Measurements from ENCODE around the gene PRELID3B. TPM values are rescaled to one million over a fixed set of nuclear protein-coding genes. Genes with fewer than 3 reads are reported as not detected.
A peak's percentile ranks its signal among the peaks of the same experiment; 100 is the strongest.

Gene PRELID3B
- total and polyA plus RNA-seq, 2 of the 13 experiments (the other 11 are each of a cell fraction or from before 2014, with no cell fraction given): 23.3 to 42.6 TPM

GRCh38 chr20:58995461-58996225, 46.9 kb downstream of the PRELID3B start (continued):
- no peak for TF ChIP-seq NFIB (CRISPR knock-in tag; IDR thresholded peaks at IDR 0.05; ENCODE audit: borderline replicate concordance)
- no peak for TF ChIP-seq ZNF883 (CRISPR knock-in tag; IDR thresholded peaks at IDR 0.05; ENCODE audit: not compliant biosample characterization)
- 0 out of 2 replicates have a peak, but pooled peaks have one; percentile 33 for TF ChIP-seq WIZ (CRISPR knock-in tag; IDR thresholded peaks at IDR 0.05)
- no peak for TF ChIP-seq ONECUT2 (CRISPR knock-in tag; IDR thresholded peaks at IDR 0.05)
- 0 out of 2 replicates have a peak, but pooled peaks have one; percentile 18 for TF ChIP-seq TGIF2 (CRISPR knock-in tag; IDR thresholded peaks at IDR 0.05)
- TF ChIP-seq ZNF143 (CRISPR knock-in tag; IDR thresholded peaks at IDR 0.05): peak; percentile 40; the same call in 1 of the 2 replicates
- TF ChIP-seq MATR3 (CRISPR knock-in tag; IDR thresholded peaks at IDR 0.05): no peak
- peak; percentile 44; the same call in 1 of the 2 replicates for TF ChIP-seq HOXA3 (CRISPR knock-in tag; IDR thresholded peaks at IDR 0.05)
- TF ChIP-seq, protein P1, sequence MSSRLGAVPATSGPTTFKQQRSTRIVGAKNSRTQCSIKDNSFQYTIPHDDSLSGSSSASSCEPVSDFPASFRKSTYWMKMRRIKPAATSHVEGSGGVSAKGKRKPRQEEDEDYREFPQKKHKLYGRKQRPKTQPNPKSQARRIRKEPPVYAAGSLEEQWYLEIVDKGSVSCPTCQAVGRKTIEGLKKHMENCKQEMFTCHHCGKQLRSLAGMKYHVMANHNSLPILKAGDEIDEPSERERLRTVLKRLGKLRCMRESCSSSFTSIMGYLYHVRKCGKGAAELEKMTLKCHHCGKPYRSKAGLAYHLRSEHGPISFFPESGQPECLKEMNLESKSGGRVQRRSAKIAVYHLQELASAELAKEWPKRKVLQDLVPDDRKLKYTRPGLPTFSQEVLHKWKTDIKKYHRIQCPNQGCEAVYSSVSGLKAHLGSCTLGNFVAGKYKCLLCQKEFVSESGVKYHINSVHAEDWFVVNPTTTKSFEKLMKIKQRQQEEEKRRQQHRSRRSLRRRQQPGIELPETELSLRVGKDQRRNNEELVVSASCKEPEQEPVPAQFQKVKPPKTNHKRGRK (CRISPR knock-in tag; IDR thresholded peaks at IDR 0.05): peak; percentile 31; the same call in 1 of the 2 replicates
- no peak for TF ChIP-seq ZNF510 (CRISPR knock-in tag; IDR thresholded peaks at IDR 0.05; ENCODE audit: low read depth)
- TF ChIP-seq ZNF773 (CRISPR knock-in tag; IDR thresholded peaks at IDR 0.05; ENCODE audit: borderline replicate concordance): peak; percentile 69; the same call in 1 of the 2 replicates
- TF ChIP-seq, protein P2, sequence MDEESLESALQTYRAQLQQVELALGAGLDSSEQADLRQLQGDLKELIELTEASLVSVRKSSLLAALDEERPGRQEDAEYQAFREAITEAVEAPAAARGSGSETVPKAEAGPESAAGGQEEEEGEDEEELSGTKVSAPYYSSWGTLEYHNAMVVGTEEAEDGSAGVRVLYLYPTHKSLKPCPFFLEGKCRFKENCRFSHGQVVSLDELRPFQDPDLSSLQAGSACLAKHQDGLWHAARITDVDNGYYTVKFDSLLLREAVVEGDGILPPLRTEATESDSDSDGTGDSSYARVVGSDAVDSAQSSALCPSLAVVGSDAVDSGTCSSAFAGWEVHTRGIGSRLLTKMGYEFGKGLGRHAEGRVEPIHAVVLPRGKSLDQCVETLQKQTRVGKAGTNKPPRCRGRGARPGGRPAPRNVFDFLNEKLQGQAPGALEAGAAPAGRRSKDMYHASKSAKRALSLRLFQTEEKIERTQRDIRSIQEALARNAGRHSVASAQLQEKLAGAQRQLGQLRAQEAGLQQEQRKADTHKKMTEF (CRISPR knock-in tag; IDR thresholded peaks at IDR 0.05): peak; percentile 86
- peak; percentile 42; the same call in 1 of the 2 replicates for TF ChIP-seq MTA1 (CRISPR knock-in tag; IDR thresholded peaks at IDR 0.05; ENCODE audit: borderline replicate concordance)
- no peak for TF ChIP-seq PRMT3 (CRISPR knock-in tag; IDR thresholded peaks at IDR 0.05; ENCODE audit: borderline replicate concordance, low read depth)
- no peak for TF ChIP-seq ZNF10 (CRISPR knock-in tag; IDR thresholded peaks at IDR 0.05; ENCODE audit: borderline replicate concordance, low read depth)
- no peak for TF ChIP-seq LCORL (IDR thresholded peaks at IDR 0.05)
- peak; percentile 66 for TF ChIP-seq LCORL (CRISPR knock-in tag; IDR thresholded peaks at IDR 0.05)
- TF ChIP-seq ZNF496 (CRISPR knock-in tag; IDR thresholded peaks at IDR 0.05; ENCODE audit: insufficient replicate concordance): no peak
- peak; percentile 60; the same call in 1 of the 2 replicates for TF ChIP-seq ZNF281 (CRISPR knock-in tag; IDR thresholded peaks at IDR 0.05; ENCODE audit: borderline replicate concordance)
- no peak for TF ChIP-seq HNF4G (IDR thresholded peaks at IDR 0.05; ENCODE audit: borderline replicate concordance, low read depth, low read length)
- 0 out of 2 replicates have a peak, but pooled peaks have one; percentile 21 for TF ChIP-seq HNF4G (CRISPR knock-in tag; IDR thresholded peaks at IDR 0.05; ENCODE audit: borderline replicate concordance, low read depth)
- TF ChIP-seq XRCC5 (optimal IDR thresholded peaks at IDR 0.05; ENCODE audit: low read length): peak; percentile 63
- TF ChIP-seq ZNF451 (CRISPR knock-in tag; IDR thresholded peaks at IDR 0.05): peak; percentile 27; the same call in 1 of the 2 replicates
- TF ChIP-seq ZNF207 (IDR thresholded peaks at IDR 0.05; ENCODE audit: borderline replicate concordance): no peak

Measured in HepG2 (cell line).